ENCODE results near the gene FOXP2. TPM values are rescaled to one million over a fixed set of nuclear protein-coding genes. Genes with fewer than 3 reads are reported as not detected.
"Not testable (repeated sequence)": the region's sequence is repeated elsewhere in the genome, so short reads cannot be mapped to it uniquely, and the experiment has no call there.

Gene FOXP2
- total and polyA plus RNA-seq, 10 of the 15 experiments (the other 5 are each of a cell fraction or from before 2014, with no cell fraction given), result 0.99 to 2.5 (median 1.8) TPM

GRCh38 chr7:114540291-114540690, 125.7 kb downstream of the FOXP2 start:
- 0% methylated on average over 1 of the region's 1 CpG for WGBS (ENCODE audit: insufficient coverage, insufficient replicate concordance, low lambda C conversion rate, missing lambda C conversion rate)
- no TSS peak for BruUV-seq (replicated peaks)
- SMC1A ChIA-PET (ENCODE audit: uncharacterized antibody, unreplicated experiment), result interaction anchor here (0.9 to 1.7 kb wide), 3 partner anchors 13 to 113 kb away, joined by 3 to 11 read pairs (median 3); no protein-coding TSS in a partner anchor
- ATAC-seq, result no peak
- Histone ChIP-seq H3K9me3 (replicated peaks; ENCODE audit: control insufficient read depth, insufficient read depth, low read length) (no peaks in the 10 kb centered on the region), H3K4me3 (no peak overlapping the region), H3K9ac (ENCODE audit: control insufficient read depth, insufficient read depth, low read length) (no peak overlapping the region), H3K27me3 (replicated peaks in 1 of 2; ENCODE audit: control insufficient read depth in 2 of 2, insufficient read depth in 2 of 2, low read length in 1 of 2) (no peaks in the 10 kb centered on the region), H3K4me1 (ENCODE audit: control insufficient read depth, insufficient read depth, low read length) (no peaks in the 10 kb centered on the region), H3K36me3 (ENCODE audit: control insufficient read depth in 2 of 2, insufficient read depth in 2 of 2, low read length in 1 of 2) (no peaks in the 10 kb centered on the region), H3K79me2 (ENCODE audit: control insufficient read depth, insufficient read depth, low read length) (no peaks in the 10 kb centered on the region), H2AFZ (ENCODE audit: control insufficient read depth, low read depth, low read length) (no peak overlapping the region), H4K20me1 (ENCODE audit: control insufficient read depth, insufficient read depth) (no peaks in the 10 kb centered on the region), H3K4me2 (ENCODE audit: control insufficient read depth, insufficient read depth) (no peak overlapping the region), H3K27ac (ENCODE audit: control insufficient read depth, insufficient read depth) (no peak overlapping the region)
- RAD21 ChIA-PET (ENCODE audit: unreplicated experiment), result interaction anchor here (0.7 to 1.2 kb wide), 4 partner anchors 13 to 134 kb away, joined by 3 to 6 read pairs (median 3); no protein-coding TSS in a partner anchor
- CTCF ChIA-PET, result interaction anchor here (2.2 kb wide), 1 partner anchor 13 kb away, joined by 6 read pairs; no protein-coding TSS in a partner anchor
- no peak for FAIRE-seq
- DNase-seq (ENCODE audit: low read depth, low spot score), result no peak
- in situ Hi-C loops (cut with MboI), result no loop called here
- TF ChIP-seq, protein P1, sequence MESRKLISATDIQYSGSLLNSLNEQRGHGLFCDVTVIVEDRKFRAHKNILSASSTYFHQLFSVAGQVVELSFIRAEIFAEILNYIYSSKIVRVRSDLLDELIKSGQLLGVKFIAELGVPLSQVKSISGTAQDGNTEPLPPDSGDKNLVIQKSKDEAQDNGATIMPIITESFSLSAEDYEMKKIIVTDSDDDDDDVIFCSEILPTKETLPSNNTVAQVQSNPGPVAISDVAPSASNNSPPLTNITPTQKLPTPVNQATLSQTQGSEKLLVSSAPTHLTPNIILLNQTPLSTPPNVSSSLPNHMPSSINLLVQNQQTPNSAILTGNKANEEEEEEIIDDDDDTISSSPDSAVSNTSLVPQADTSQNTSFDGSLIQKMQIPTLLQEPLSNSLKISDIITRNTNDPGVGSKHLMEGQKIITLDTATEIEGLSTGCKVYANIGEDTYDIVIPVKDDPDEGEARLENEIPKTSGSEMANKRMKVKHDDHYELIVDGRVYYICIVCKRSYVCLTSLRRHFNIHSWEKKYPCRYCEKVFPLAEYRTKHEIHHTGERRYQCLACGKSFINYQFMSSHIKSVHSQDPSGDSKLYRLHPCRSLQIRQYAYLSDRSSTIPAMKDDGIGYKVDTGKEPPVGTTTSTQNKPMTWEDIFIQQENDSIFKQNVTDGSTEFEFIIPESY (IDR thresholded peaks at IDR 0.05), result no peak
- no peak for TF ChIP-seq IKZF1 (conservative IDR thresholded peaks at IDR 0.05)
- no peak for TF ChIP-seq BRCA1 (IDR thresholded peaks at IDR 0.05; ENCODE audit: low read depth, low read length)
- no peak for TF ChIP-seq KAT2A (conservative IDR thresholded peaks at IDR 0.05; ENCODE audit: control insufficient read depth, low read depth, low read length)
- TF ChIP-seq SMAD1 (IDR thresholded peaks at IDR 0.05; ENCODE audit: low read depth, partially characterized antibody), result no peak
- no peak for TF ChIP-seq EED (IDR thresholded peaks at IDR 0.05; ENCODE audit: low read depth)
- TF ChIP-seq, protein P2, sequence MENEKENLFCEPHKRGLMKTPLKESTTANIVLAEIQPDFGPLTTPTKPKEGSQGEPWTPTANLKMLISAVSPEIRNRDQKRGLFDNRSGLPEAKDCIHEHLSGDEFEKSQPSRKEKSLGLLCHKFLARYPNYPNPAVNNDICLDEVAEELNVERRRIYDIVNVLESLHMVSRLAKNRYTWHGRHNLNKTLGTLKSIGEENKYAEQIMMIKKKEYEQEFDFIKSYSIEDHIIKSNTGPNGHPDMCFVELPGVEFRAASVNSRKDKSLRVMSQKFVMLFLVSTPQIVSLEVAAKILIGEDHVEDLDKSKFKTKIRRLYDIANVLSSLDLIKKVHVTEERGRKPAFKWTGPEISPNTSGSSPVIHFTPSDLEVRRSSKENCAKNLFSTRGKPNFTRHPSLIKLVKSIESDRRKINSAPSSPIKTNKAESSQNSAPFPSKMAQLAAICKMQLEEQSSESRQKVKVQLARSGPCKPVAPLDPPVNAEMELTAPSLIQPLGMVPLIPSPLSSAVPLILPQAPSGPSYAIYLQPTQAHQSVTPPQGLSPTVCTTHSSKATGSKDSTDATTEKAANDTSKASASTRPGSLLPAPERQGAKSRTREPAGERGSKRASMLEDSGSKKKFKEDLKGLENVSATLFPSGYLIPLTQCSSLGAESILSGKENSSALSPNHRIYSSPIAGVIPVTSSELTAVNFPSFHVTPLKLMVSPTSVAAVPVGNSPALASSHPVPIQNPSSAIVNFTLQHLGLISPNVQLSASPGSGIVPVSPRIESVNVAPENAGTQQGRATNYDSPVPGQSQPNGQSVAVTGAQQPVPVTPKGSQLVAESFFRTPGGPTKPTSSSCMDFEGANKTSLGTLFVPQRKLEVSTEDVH (IDR thresholded peaks at IDR 0.05; ENCODE audit: low read depth, partially characterized antibody), result no peak
- no peak for TF ChIP-seq TCF7 (IDR thresholded peaks at IDR 0.05; ENCODE audit: borderline replicate concordance)
- no peak for TF ChIP-seq ZNF207 (IDR thresholded peaks at IDR 0.05; ENCODE audit: borderline replicate concordance)
- TF ChIP-seq HDGF (IDR thresholded peaks at IDR 0.05), result no peak
- TF ChIP-seq NR2C2 (IDR thresholded peaks at IDR 0.05; ENCODE audit: borderline replicate concordance, control insufficient read depth, insufficient read length, low read depth), result no peak
- TF ChIP-seq ZBED1 (IDR thresholded peaks at IDR 0.05; ENCODE audit: borderline replicate concordance), result no peak
- TF ChIP-seq PML (IDR thresholded peaks at IDR 0.05; ENCODE audit: low read length), result no peak
- no peak for TF ChIP-seq CBX3 (IDR thresholded peaks at IDR 0.05; ENCODE audit: borderline replicate concordance, low read depth)
- TF ChIP-seq RELA (IDR thresholded peaks at IDR 0.05; ENCODE audit: borderline replicate concordance, partially characterized antibody), result no peak
- POLR2A ChIA-PET, result no interaction called here
- intact Hi-C loops (cut with micrococcal nuclease; ENCODE audit: unreplicated experiment), result no loop called here

DNA sequence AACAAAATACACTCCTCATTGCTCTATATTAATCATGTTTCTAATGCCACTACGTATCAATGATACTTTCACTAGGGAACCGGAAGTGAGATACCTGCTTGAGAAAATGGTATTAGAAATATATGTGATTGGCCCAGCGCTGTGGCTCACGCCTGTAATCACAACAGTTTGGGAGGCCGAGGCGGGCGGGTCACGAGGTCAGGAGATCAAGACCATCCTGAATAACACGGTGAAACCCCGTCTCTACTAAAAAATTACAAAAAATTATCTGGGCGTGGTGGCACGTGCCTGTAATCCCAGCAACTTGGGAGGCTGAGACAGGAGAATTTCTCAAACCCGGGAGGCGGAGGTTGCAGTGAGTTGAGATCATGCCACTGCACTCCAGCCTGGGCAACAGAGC, 132.7 kb downstream of the FOXP2 start:
- BruUV-seq (replicated peaks); H3K27me3 ChIP-seq (replicated peaks in 1 of 2; ENCODE audit: control insufficient read depth in 2 of 2, insufficient read depth in 2 of 2, low read length in 1 of 2); H3K9ac ChIP-seq (ENCODE audit: control insufficient read depth, insufficient read depth, low read length); RAD21 ChIA-PET (ENCODE audit: unreplicated experiment); H3K79me2 ChIP-seq (ENCODE audit: control insufficient read depth, insufficient read depth, low read length); FAIRE-seq; H4K20me1 ChIP-seq (ENCODE audit: control insufficient read depth, insufficient read depth); H3K9me3 ChIP-seq (replicated peaks; ENCODE audit: control insufficient read depth, insufficient read depth, low read length); CTCF ChIA-PET; POLR2A ChIA-PET; intact Hi-C loops (cut with micrococcal nuclease; ENCODE audit: unreplicated experiment); SMC1A ChIA-PET (ENCODE audit: uncharacterized antibody, unreplicated experiment); H3K27ac ChIP-seq (ENCODE audit: control insufficient read depth, insufficient read depth); ATAC-seq; H3K4me2 ChIP-seq (ENCODE audit: control insufficient read depth, insufficient read depth); in situ Hi-C loops (cut with MboI); H3K36me3 ChIP-seq (ENCODE audit: control insufficient read depth in 2 of 2, insufficient read depth in 2 of 2, low read length in 1 of 2); DNase-seq (ENCODE audit: low read depth, low spot score); H2AFZ ChIP-seq (ENCODE audit: control insufficient read depth, low read depth, low read length); H3K4me1 ChIP-seq (ENCODE audit: control insufficient read depth, insufficient read depth, low read length); H3K4me3 ChIP-seq: not testable (repeated sequence)
- 76% methylated on average over 14 of the region's 14 CpGs for whole genome bisulfite sequencing (ENCODE audit: insufficient coverage, insufficient replicate concordance, low lambda C conversion rate, missing lambda C conversion rate)

Data from GM12878 (cell line).